Right lobe of liver (tissue), 4 donors: ENCODE measurements around the gene MTREX.

Source experiments
- POLR2A ChIP-seq: fragments of 450-650 bp; IDR thresholded peaks from one replicate; pipeline ENCODE4 v1.6.1; 2017; ENCODE audit warnings: antibody characterized with exemption, mild to moderate bottlenecking
- TF ChIP-seq, protein P1 (sequence below), 4 donors: fragments of 200-600 bp in 3 of 4; fragments of 450-650 bp in 1 of 4; IDR thresholded peaks; one replicate each; pipeline versions ENCODE4 v1.5.1 to v1.8.0; 2016 to 2022; ENCODE audit warnings: antibody characterized with exemption in 4 of 4, mild to moderate bottlenecking in 2 of 4
- donor health status: DM: no; HTN: no; CAD: no.
- donor health status: DM: no; HTN: no; CAD: no.
- donor health status: DM: no; HTN: yes; CAD: no.

DNA sequence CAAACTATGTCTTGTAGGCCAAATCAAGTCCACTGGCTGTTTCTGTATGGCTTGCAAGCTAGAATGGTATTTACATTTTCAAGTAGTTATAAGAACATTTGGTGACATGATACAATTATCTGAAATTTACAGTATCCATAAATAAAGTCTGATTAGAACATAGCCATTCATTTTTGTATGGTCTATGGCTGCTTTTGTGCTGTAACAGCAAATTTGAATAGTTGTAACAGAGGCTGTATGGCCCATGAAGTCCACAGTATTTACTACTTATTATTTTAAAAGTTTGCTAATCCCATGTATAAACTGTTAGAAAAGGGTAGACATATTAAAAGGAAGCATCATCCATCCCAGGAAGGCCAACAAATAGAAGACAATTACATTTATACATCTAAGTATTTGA is 18.0 kb upstream of the MTREX start:
- TF ChIP-seq, protein P1, sequence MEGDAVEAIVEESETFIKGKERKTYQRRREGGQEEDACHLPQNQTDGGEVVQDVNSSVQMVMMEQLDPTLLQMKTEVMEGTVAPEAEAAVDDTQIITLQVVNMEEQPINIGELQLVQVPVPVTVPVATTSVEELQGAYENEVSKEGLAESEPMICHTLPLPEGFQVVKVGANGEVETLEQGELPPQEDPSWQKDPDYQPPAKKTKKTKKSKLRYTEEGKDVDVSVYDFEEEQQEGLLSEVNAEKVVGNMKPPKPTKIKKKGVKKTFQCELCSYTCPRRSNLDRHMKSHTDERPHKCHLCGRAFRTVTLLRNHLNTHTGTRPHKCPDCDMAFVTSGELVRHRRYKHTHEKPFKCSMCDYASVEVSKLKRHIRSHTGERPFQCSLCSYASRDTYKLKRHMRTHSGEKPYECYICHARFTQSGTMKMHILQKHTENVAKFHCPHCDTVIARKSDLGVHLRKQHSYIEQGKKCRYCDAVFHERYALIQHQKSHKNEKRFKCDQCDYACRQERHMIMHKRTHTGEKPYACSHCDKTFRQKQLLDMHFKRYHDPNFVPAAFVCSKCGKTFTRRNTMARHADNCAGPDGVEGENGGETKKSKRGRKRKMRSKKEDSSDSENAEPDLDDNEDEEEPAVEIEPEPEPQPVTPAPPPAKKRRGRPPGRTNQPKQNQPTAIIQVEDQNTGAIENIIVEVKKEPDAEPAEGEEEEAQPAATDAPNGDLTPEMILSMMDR (IDR thresholded peaks at IDR 0.05): no peak
- TF ChIP-seq POLR2A: no peak
